ENCODE results near the gene BAMBI.

- TF ChIP-seq CTCF (IDR thresholded peaks at IDR 0.05; ENCODE audit: low read length): no peak
- TF ChIP-seq EZH2 (IDR thresholded peaks at IDR 0.05; ENCODE audit: borderline replicate concordance, low read length): no peak
Observed at GRCh38 chr10:28631896-28632583, 45.3 kb upstream of the BAMBI start.
